Subcutaneous abdominal adipose tissue (tissue), 5 donors: Measurements from ENCODE around the gene RNF215.
A peak's percentile ranks its signal among the peaks of the same experiment; 100 is the strongest.

Experiments used
- H3K27ac ChIP-seq: one replicate; pipeline ENCODE4 v1.7.0; 2013; ENCODE audit warnings: low read depth, mild to moderate bottlenecking, inconsistent platforms, low read length, moderate library complexity
- H3K27me3 ChIP-seq, 5 donors: one replicate each; pipeline ENCODE4 v1.7.0; 2013; ENCODE audit warnings: low read length in 5 of 5, inconsistent platforms in 1 of 5; ENCODE audit not compliant: control insufficient read depth in 5 of 5, insufficient read depth in 4 of 5
- H3K36me3 ChIP-seq, 5 donors: one replicate each; pipeline ENCODE4 v1.7.0; 2013; ENCODE audit warnings: low read length in 5 of 5; ENCODE audit not compliant: control insufficient read depth in 5 of 5, insufficient read depth in 5 of 5
- H3K4me1 ChIP-seq, 5 donors: one replicate each; pipeline ENCODE4 v1.7.0; 2013; ENCODE audit warnings: low read length in 5 of 5, mild to moderate bottlenecking in 3 of 5, moderate library complexity in 1 of 5; ENCODE audit not compliant: control insufficient read depth in 5 of 5, insufficient read depth in 5 of 5
- H3K4me3 ChIP-seq, 5 donors: one replicate each; pipeline ENCODE4 v1.7.0; 2013; ENCODE audit warnings: low read length in 5 of 5, low read depth in 1 of 5
- H3K9ac ChIP-seq, 5 donors: one replicate each; pipeline ENCODE4 v1.7.0; 2013; ENCODE audit warnings: low read length in 5 of 5, mild to moderate bottlenecking in 4 of 5, moderate library complexity in 3 of 5
- H3K9me3 ChIP-seq, 5 donors: one replicate each; pipeline ENCODE4 v1.7.0; 2013; ENCODE audit warnings: low read length in 5 of 5; ENCODE audit not compliant: control insufficient read depth in 5 of 5
- donor health status: healthy.
- donor health status: healthy.
- donor health status: healthy.
- donor health status: healthy.
- donor health status: healthy.

The RNF215 gene

DNA sequence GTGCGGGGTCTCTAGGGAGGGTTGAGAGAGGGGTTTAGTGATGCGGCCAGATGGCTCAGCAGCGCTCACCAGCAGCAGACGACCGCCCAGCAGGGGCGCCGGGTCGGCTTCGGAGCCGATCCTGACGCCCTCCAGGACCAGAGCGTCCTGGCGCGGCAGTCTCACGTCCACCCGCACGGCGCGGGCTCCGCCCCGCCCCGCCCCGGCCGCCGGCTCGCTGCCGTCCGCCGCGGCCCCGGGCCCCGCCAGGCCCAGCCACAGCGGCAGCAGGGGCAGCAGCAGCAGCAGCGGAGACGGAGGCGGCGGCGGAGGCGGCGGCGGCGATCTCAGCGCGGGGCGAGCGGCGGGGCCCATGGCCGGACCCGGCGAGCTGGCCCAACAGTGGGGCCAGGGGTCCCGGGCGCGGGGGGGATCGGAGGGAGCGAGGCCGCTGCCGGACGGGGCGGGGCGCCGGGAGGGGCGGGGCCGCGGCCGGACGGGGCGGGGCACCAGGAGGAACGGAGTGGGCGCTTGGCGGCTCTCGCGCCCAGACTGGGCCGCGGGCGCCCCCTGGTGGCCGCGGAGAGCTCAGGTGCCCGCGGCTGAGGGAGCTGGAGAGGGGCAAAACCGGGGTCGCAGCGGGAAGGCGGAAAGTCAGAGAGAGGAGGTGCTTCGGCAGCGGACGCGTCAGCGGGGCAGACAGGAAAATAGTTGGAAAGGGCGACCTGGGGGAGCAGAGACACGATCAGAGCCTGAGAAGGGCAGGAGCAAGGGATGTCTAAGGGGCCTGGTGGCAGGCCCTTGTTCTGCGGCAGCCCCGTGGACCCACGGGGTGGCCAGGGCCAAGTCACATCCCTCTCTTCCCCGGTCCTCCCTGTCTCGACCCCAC lies at the start of gene RNF215:
Gene RNF215 (minus strand): TSS at position 452 of the 868 bp plus-strand sequence. CDS start 98 bp downstream, at position 354.
- peaks cover 0 to 21% (median 16%) of the 10 kb centered on the region in 5 donors for H3K36me3 ChIP-seq
- H3K27ac ChIP-seq, result no peak within 1 kb of the TSS
- H3K27me3 ChIP-seq, result no peaks in the 10 kb centered on the region
- H3K9ac ChIP-seq, result peak within 1 kb of the TSS in 3 of 5 donors; percentile 59 to 68 (median 64)
- peaks cover 0 to 6% (median 0%) of the 10 kb centered on the region in 5 donors for H3K9me3 ChIP-seq
- H3K4me1 ChIP-seq, result peaks cover 0 to 17% (median 12%) of the 10 kb centered on the region in 5 donors
- H3K4me3 ChIP-seq, result peak within 1 kb of the TSS; percentile 42 to 80 (median 76)

- H3K27me3 ChIP-seq, result peaks cover 0 to 12% (median 7%) of the 10 kb centered on the region in 5 donors
- H3K4me3 ChIP-seq, result no peak overlapping the region
- no peaks in the 10 kb centered on the region for H3K36me3 ChIP-seq
- peaks cover 0 to 12% (median 0%) of the 10 kb centered on the region in 5 donors for H3K9me3 ChIP-seq
- peaks cover 0 to 10% (median 0%) of the 10 kb centered on the region in 5 donors for H3K4me1 ChIP-seq
- H3K27ac ChIP-seq, result peak overlapping the region; percentile 3
- no peak overlapping the region for H3K9ac ChIP-seq
These were observed 49.0 kb upstream of the RNF215 start for GRCh38 chr22:30436196-30436595.

GRCh38 chr22:30435674-30436126 lies 48.5 kb upstream of the RNF215 start:
- Histone ChIP-seq H3K27me3 (peaks cover 0 to 10% (median 7%) of the 10 kb centered on the region in 5 donors), H3K4me1 (peaks cover 0 to 10% (median 0%) of the 10 kb centered on the region in 5 donors), H3K4me3 (peak overlapping the region in 1 of 5 donors; percentile 6), H3K9ac (no peak overlapping the region), H3K9me3 (peaks cover 0 to 12% (median 0%) of the 10 kb centered on the region in 5 donors), H3K36me3 (no peaks in the 10 kb centered on the region), H3K27ac (peak overlapping the region; percentile 3)

- Histone ChIP-seq H3K4me1 (peaks cover 0 to 10% (median 0%) of the 10 kb centered on the region in 5 donors), H3K9ac (no peak overlapping the region), H3K4me3 (no peak overlapping the region), H3K27ac (no peak overlapping the region), H3K27me3 (peaks cover 0 to 5% (median 1%) of the 10 kb centered on the region in 5 donors), H3K36me3 (no peaks in the 10 kb centered on the region), H3K9me3 (peaks cover 0 to 12% (median 0%) of the 10 kb centered on the region in 5 donors)
These were observed 47.6 kb upstream of the RNF215 start for GRCh38 chr22:30434843-30435242.

- Histone ChIP-seq H3K27ac (no peak overlapping the region), H3K36me3 (peaks cover 0 to under 1% (median 0%) of the 10 kb centered on the region in 5 donors), H3K9me3 (peaks cover 0 to 12% (median 0%) of the 10 kb centered on the region in 5 donors), H3K9ac (no peak overlapping the region), H3K4me3 (no peak overlapping the region), H3K27me3 (peaks cover 0 to 3% (median 0%) of the 10 kb centered on the region in 5 donors), H3K4me1 (peaks cover 0 to 10% (median 0%) of the 10 kb centered on the region in 5 donors)
These were observed 46.6 kb upstream of the RNF215 start for GRCh38 chr22:30433773-30434172.

DNA sequence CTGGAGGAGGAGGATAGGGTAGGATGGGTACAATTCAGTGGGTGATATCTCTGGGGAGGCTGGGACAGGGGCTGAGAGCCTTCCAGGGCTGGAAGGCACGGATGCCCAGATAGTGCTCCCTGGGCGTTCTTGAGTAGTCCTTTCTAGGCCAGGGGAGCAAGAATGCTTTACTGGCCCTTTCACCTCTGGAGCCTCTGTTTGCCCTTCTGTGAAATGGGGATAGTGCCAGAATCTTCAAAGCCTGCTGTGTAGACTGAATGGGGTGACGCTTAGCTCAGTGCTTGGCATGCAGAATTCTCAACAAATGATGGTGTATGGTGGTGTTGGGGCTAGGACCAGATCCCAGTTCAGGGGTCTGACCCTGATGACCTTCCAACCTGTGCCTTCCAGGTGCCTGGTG lies 46.0 kb upstream of the RNF215 start:
- Histone ChIP-seq H3K27ac (no peak overlapping the region), H3K27me3 (no peaks in the 10 kb centered on the region), H3K36me3 (peaks cover 0 to 6% (median 0%) of the 10 kb centered on the region in 5 donors), H3K4me1 (peaks cover 0 to 10% (median 0%) of the 10 kb centered on the region in 5 donors), H3K9ac (no peak overlapping the region), H3K9me3 (peaks cover 0 to 12% (median 0%) of the 10 kb centered on the region in 5 donors), H3K4me3 (no peak overlapping the region)

- peaks cover 0 to 12% (median 0%) of the 10 kb centered on the region in 5 donors for H3K9me3 ChIP-seq
- H3K27me3 ChIP-seq, result no peaks in the 10 kb centered on the region
- no peak overlapping the region for H3K27ac ChIP-seq
- H3K4me1 ChIP-seq, result peaks cover 0 to 10% (median 0%) of the 10 kb centered on the region in 5 donors
- no peak overlapping the region for H3K9ac ChIP-seq
- no peak overlapping the region for H3K4me3 ChIP-seq
- H3K36me3 ChIP-seq, result peaks cover 0 to 7% (median 0%) of the 10 kb centered on the region in 5 donors
These were observed 45.3 kb upstream of the RNF215 start for GRCh38 chr22:30432520-30432919.

DNA sequence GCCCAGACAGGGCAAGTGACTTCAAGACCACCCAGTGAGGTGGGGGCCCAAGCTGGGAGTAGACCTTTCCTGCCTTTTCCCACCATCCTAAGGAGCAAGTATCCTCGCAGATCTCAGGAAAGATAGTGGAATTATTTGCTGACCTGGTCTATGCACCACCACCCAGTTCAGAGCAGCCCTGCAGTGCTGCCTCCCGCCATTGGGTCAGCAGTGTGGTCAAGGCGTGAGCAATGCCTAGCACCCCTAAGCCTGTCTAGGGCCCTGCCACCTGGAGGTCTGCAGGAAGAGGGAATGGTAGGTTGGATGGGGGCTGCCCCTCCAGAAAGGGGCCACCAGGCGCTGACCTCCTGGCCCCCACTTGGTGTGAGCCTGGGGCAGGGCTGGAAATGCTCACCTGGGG lies 44.9 kb upstream of the RNF215 start:
- Histone ChIP-seq H3K27me3 (no peaks in the 10 kb centered on the region), H3K27ac (no peak overlapping the region), H3K9me3 (peaks cover 0 to 13% (median 0%) of the 10 kb centered on the region in 5 donors), H3K9ac (no peak overlapping the region), H3K4me1 (peaks cover 0 to 10% (median 0%) of the 10 kb centered on the region in 5 donors), H3K36me3 (peaks cover 0 to 7% (median 0%) of the 10 kb centered on the region in 5 donors), H3K4me3 (no peak overlapping the region)

DNA sequence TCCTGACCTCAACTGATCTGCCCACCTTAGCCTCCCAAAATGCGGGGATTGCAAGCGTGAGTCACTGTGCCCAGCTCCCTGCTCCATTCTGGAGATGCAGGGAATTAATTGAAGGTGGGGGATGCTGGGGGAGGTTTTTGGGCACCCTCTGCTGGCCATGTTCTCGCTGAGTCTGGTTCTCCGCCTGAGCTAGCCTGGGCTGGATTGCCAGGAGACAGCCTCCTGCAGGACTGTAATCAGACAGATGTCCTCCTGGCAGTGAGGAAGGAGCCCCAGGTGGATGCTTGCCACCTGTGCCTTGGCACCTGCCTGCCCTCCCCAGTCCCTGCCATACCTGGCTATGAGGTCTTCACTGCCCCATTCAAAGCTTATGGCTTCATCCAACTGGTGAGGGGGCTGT lies 43.7 kb upstream of the RNF215 start:
- H3K36me3 ChIP-seq, result peaks cover 0 to 7% (median 0%) of the 10 kb centered on the region in 5 donors
- H3K27me3 ChIP-seq, result no peaks in the 10 kb centered on the region
- no peak overlapping the region for H3K4me3 ChIP-seq
- H3K4me1 ChIP-seq, result peaks cover 0 to 20% (median 10%) of the 10 kb centered on the region in 5 donors
- H3K27ac ChIP-seq, result no peak overlapping the region
- peaks cover 0 to 14% (median 0%) of the 10 kb centered on the region in 5 donors for H3K9me3 ChIP-seq
- H3K9ac ChIP-seq, result no peak overlapping the region

- no peak overlapping the region for H3K9ac ChIP-seq
- H3K27me3 ChIP-seq, result no peaks in the 10 kb centered on the region
- peaks cover 4 to 22% (median 21%) of the 10 kb centered on the region in 5 donors for H3K4me1 ChIP-seq
- H3K27ac ChIP-seq, result no peak overlapping the region
- H3K4me3 ChIP-seq, result no peak overlapping the region
- H3K36me3 ChIP-seq, result peaks cover 0 to 7% (median 0%) of the 10 kb centered on the region in 5 donors
- peaks cover 0 to 7% (median 0%) of the 10 kb centered on the region in 5 donors for H3K9me3 ChIP-seq
These were observed 42.7 kb upstream of the RNF215 start for GRCh38 chr22:30429887-30430286.
